HS-27A (cell line): ENCODE data around the gene EMC1.
"Not testable (repeated sequence)": the region's sequence is repeated elsewhere in the genome, so short reads cannot be mapped to it uniquely, and the experiment has no call there.

Source experiments
- DNase-seq: peaks from one replicate; pipeline ENCODE4 v3.0.0-alpha.2; 2012; ENCODE audit warnings: low read depth, missing footprints

The EMC1 gene

GRCh38 chr1:19251305-19252196 is at the start of gene EMC1, which contains the start of gene MRTO4:
Gene EMC1 (minus strand): TSS chr1:19251524. CDS start chr1:19251509, 15 bp downstream.
Gene MRTO4 (plus strand): TSS chr1:19251805. CDS start chr1:19251836, 31 bp downstream.
- peak; percentile 77 for DNase-seq

- no peak for DNase-seq
Observed at GRCh38 chr1:19300211-19300610, 48.9 kb upstream of the EMC1 start.

DNA sequence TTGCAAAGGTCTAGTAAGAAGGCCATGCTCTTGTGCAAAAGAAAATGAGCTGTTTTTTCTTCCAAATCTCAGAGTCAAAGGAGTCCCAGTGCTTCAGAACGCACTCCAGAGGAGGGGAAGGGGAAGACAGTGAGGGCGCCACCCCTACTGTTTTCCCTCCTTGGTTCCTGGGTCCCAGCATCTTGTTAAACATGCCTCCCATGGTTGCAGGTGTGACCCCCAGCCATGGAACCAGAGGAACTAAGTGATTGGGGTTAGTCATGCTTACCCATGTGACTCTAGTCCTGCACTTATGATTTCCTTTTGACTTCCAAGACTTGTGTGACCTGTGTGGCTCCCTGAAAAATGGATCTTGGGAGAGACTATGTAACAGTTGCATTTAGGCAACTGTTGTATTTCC is 43.3 kb upstream of the EMC1 start:
- DNase-seq: no peak

DNA sequence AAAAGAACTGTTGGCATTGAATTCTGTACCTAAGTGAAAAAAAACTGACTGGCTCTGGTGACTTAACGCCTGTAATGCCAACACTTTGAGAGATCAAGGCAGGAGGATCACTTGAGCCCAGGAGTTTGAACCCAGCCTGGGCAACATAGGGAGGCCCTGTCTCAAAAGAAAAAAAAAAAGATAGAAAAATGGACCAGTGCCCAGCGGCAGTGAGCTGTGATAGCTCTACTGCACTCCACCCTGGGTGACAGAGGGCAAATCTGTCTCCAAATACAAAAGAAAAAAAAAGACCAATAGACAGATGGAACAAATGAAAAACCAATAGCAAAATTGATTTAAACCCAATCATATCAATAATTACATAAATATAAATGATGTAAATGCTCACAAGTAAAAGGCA is 37.9 kb upstream of the EMC1 start:
- DNase-seq: no peak

DNA sequence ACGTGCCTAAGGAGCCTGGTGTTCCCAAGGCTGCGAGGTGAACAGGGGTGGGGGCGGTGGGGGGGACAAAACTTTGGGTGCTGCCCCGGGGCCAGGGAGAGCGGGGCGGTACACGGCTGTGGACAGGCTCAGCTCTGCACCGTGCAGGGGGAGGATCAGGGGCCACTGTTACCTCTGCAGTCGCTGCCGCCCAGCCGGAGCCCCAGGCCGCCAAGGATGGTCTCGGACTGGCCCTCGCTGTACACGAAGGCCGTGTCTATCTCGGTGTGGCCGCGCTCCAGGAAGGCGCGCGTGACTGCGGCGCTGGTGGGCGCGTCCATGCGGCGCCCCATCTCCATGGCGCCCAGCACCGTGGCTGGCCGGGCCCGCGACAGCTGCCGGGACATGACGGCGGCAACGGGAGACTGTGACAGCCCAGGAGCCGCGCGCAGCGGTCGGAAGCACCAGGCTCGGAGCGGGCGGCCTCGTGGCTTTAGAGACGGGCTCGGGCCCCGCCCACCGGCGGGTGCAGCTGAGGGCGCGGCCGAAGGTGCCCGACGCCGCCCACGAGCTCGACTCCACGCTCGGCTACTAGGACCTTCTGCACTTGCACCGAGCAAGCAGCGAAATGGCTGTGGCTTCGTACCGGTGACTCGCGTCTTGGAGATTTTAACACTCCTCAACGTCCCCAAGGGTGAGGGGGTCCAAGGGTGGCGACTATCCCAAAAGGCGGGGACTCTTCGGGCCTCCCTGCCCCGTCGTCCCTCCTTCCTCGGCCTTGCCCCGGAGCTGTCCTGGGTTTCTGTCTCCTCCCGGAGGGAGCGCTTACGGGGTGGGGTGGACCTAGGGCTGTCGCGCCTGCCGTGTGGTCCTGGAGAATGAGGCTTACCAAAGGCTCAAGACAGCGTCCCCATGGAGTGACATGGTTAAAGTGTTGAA is 37.3 kb upstream of the EMC1 start, which contains the start of gene AKR7A3:
TSS of gene AKR7A3 (minus strand) at position 447 of the 918 bp plus-strand sequence. CDS start at position 386, 61 bp downstream.
- DNase-seq: not testable (repeated sequence)

- no peak for DNase-seq
Observed at GRCh38 chr1:19287436-19288185, 36.3 kb upstream of the EMC1 start.

DNA sequence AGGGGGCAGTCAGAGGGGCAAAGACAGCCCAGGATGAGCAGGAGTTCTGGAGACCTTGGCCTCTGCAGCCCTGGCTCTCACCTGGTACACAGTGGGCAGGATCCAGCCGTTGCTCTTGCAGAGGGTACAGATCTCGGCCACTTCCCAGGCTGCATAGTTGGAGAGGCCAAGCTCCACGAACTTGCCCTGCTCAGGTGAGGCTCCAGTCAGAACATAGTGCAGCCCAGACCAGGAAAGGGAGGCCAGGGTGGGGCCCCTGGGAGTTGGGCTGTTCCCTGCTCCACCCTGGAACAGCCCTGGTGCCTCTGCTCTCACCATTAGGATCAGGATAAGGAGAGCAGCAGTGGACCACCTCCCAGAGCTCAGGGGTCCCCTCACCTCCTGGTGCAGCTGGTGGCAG is 34.5 kb upstream of the EMC1 start:
- DNase-seq: not testable (repeated sequence)

- not testable (repeated sequence) for DNase-seq
Observed at GRCh38 chr1:19285366-19285765, 34.0 kb upstream of the EMC1 start.

DNA sequence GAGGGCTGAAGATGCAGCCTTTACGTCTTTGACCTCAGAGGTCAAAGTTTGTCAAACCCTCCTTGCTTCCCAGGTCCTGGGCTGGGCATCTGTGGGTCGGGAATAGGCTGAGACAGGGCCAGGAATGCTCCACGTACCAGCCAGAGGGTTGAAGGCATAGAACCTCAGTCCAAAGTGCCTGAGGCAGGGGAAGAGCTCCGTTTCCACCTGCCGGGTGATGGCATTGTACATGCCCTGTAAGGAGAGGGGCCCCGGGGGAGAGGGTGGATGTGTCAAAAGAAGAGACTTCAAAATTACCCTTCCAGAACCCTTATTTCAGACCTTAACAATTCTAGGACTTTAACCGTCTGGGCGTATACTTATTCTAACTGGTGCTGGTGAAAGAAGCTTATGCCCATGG is 33.6 kb upstream of the EMC1 start:
- DNase-seq: no peak

- no peak for DNase-seq
Observed at GRCh38 chr1:19283891-19284290, 32.6 kb upstream of the EMC1 start.

DNA sequence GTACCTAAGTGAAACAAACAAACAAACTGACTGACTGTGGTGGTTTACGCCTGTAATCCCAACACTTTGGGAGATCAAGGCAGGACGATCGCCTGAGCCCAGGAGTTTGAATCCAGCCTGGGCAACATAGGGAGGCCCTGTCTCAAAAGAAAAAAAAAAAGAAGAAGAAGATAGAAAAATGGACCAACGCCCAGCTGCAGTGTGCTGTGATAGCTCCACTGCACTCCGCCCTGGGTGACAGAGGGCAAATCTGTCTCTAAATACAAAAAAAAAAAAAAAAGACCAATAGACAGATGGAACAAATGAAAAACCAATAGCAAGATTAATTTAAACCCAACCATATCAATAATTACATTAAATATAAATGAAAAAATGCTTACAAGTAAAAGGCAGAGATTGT is 23.3 kb upstream of the EMC1 start:
- DNase-seq: no peak

DNA sequence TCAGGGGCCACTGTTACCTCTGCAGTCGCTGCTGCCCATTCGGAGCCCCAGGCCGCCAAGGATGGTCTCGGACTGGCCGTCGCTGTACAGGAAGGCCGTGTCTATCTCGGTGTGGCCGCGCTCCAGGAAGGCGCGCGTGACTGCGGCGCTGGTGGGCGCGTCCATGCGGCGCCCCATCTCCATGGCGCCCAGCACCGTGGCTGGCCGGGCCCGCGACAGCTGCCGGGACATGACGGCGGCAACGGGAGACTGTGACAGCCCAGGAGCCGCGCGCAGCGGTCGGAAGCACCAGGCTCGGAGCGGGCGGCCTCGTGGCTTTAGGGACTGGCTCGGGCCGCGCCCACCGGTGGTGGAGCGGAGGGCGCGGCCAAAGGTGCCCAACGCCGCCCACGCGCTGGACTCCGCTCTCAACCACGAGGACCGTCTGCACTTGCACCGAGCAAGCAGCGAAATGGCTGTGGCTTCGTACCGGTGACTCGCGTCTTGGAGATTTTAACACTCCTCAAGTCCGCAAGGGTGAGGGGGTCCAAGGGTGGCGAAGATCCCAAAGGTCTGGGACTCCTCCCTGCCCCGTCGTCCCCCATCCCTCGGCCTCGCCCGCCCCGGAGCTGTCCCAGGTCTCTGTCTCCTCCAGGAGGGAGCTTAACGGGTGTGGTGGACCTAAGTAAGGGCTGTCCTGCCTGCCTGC is 22.7 kb upstream of the EMC1 start:
- not testable (repeated sequence) for DNase-seq

DNA sequence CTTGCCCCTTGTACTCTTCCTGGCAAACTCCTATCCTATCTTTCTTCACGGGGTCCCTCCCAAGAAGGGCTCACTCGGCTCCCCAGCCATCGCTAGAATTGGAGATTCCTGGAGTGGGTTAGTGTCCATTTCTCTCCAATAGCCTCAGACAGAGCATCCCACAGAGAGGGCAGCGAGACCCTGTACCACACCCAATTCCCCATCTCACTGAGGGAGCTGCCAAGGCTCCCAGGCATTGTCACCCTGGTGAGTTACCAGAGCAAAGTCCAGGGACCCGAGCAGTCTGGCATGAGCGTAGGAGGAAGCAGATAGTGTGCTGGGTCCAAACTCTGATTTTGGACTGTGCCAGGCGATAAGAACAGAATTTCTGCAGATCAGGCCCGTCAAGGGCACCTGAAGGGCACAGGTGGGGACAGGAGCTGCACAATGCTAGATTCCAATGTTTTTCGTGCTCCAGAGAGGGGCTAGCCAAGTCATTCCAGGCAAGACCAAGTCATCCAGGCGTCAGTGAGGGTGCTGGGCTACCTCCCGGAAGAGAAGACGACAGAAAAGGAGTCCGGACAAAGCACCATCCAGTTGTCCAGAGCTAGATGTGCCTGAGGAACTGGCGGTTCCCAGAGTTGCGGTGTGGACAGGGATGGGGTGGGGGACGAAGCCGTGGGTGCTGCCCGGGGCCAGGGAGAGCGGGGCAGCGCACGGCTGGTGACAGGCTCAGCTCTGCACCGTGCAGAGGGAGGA is 22.0 kb upstream of the EMC1 start:
- no peak for DNase-seq

DNA sequence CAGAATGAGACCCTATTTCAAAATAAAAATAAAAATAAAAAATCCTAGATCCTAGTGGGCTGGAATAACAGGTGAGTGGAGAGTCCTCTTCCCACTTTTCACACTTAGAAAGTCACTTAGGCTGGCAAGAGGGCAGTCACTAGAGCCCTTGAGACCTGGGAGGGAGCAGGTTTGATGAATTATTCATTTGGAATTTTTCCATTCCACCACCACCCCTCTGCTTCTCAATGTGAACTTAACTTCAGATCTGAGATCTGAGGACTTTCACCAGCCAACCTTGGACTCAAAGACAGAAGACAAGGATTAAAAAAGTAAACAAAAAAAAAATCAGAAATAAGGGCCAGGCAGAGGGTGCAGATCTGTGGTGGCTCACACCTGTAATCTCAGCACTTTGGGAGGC is 20.7 kb upstream of the EMC1 start:
- DNase-seq: no peak

GRCh38 chr1:19270343-19270730 is 19.0 kb upstream of the EMC1 start:
- DNase-seq: not testable (repeated sequence)

GRCh38 chr1:19269427-19270342 is 18.4 kb upstream of the EMC1 start:
- DNase-seq: not testable (repeated sequence)

GRCh38 chr1:19268445-19268844 is 17.1 kb upstream of the EMC1 start:
- DNase-seq: no peak

- DNase-seq: no peak
Observed at GRCh38 chr1:19262744-19263143, 11.4 kb upstream of the EMC1 start.

- no peak for DNase-seq
Observed at GRCh38 chr1:19262047-19262446, 10.7 kb upstream of the EMC1 start.
